Lower lobe of right lung (tissue), 2 donors: Measurements from ENCODE around the gene S100A8. TPM values are rescaled to one million over a fixed set of nuclear protein-coding genes. Genes with fewer than 3 reads are reported as not detected.

Source experiments
- ATAC-seq, 2 donors: fragments of 200-7000 bp; cut with Tn5 transposase; one replicate each; pipeline ENCODE4 v1.9.1; 2020 to 2022; ENCODE audit warnings: mild to moderate bottlenecking in 2 of 2, moderate library complexity in 2 of 2
- DNase-seq: peaks from one replicate; pipeline ENCODE4 v3.0.0-alpha.2; 2020
- H3K27ac ChIP-seq: fragments of 200-600 bp; one replicate; pipeline ENCODE4 v1.8.0; 2022
- H3K27me3 ChIP-seq: fragments of 200-600 bp; one replicate; pipeline ENCODE4 v1.8.0; 2022; ENCODE audit warnings: low read depth
- H3K36me3 ChIP-seq: fragments of 200-600 bp; one replicate; pipeline ENCODE4 v1.8.0; 2022; ENCODE audit warnings: mild to moderate bottlenecking
- H3K4me1 ChIP-seq: fragments of 200-600 bp; one replicate; pipeline ENCODE4 v1.8.0; 2022
- H3K4me3 ChIP-seq: fragments of 200-600 bp; one replicate; pipeline ENCODE4 v1.8.0; 2022; ENCODE audit warnings: mild to moderate bottlenecking
- H3K9me3 ChIP-seq: fragments of 200-600 bp; one replicate; pipeline ENCODE4 v1.8.0; 2022
- intact Hi-C: fragments of 100-400 bp; cut with DNase I; formaldehyde crosslinking; loops from one replicate; pipeline ENCODE4 v1.11.0; 2022
- total RNA-seq: library from RNA; stranded (reverse); fragmentation: NEBNext Ultra II Directional; extraction: Animal tissue kit (Norgen Biotek cat#: 25700); gene quantifications from one replicate; pipeline ENCODE4 v1.2.1, GENCODE V29; 2021
- TF ChIP-seq, protein P1 (sequence below): fragments of 200-600 bp; IDR thresholded peaks from one replicate; pipeline ENCODE4 v1.8.0; 2022; ENCODE audit warnings: antibody characterized with exemption, mild to moderate bottlenecking
- donor health status: DM: no; HTN: yes; CAD: no; lungs with severe emphysema.

Gene S100A8
- total RNA-seq, 1 donor from 2014 or later, result 622 TPM

DNA sequence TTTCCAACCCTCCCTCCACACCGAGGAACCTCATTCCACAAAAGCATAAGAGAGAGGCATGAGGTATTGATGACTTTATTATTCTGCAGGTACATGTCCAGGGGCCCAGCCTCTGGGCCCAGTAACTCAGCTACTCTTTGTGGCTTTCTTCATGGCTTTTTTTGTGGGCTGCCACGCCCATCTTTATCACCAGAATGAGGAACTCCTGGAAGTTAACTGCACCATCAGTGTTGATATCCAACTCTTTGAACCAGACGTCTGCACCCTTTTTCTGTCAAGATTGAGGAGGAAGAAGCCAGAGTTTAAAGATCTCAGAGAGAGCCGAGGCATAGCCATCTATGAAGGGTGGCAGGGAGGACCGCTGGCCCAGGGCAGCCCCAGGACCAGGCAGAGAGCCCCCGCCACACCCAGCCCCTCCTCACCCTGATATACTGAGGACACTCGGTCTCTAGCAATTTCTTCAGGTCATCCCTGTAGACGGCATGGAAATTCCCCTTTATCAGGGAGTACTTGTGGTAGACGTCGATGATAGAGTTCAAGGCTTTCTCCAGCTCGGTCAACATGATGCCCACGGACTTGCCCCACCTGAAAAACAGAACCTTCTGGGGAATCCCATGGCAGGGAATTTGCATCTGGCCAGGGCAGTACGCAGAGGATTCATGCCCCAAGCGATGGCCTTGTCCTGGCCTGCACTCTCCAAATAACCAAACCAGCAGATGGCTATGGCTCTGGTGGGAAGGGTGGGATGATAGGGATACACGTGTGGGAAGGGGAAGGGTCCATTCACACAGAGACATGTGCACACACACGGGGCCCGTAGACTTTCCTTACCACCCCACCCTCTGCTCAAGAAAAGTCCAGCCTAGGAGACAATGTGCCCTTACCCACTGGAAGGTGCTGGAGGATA lies 647 bp downstream of the S100A8 start:
- TF ChIP-seq, protein P1, sequence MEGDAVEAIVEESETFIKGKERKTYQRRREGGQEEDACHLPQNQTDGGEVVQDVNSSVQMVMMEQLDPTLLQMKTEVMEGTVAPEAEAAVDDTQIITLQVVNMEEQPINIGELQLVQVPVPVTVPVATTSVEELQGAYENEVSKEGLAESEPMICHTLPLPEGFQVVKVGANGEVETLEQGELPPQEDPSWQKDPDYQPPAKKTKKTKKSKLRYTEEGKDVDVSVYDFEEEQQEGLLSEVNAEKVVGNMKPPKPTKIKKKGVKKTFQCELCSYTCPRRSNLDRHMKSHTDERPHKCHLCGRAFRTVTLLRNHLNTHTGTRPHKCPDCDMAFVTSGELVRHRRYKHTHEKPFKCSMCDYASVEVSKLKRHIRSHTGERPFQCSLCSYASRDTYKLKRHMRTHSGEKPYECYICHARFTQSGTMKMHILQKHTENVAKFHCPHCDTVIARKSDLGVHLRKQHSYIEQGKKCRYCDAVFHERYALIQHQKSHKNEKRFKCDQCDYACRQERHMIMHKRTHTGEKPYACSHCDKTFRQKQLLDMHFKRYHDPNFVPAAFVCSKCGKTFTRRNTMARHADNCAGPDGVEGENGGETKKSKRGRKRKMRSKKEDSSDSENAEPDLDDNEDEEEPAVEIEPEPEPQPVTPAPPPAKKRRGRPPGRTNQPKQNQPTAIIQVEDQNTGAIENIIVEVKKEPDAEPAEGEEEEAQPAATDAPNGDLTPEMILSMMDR, result no peak
- ATAC-seq (peak in 1 of 2 donors; percentile 9), DNase-seq (no peak)
- Histone ChIP-seq H3K4me3 (peak overlapping the region; percentile 39), H3K4me1 (peaks cover 12% of the 10 kb centered on the region), H3K36me3 (no peaks in the 10 kb centered on the region), H3K27me3 (no peaks in the 10 kb centered on the region), H3K9me3 (no peaks in the 10 kb centered on the region), H3K27ac (peak overlapping the region; percentile 24)
- intact Hi-C loops, result no loop called here

DNA sequence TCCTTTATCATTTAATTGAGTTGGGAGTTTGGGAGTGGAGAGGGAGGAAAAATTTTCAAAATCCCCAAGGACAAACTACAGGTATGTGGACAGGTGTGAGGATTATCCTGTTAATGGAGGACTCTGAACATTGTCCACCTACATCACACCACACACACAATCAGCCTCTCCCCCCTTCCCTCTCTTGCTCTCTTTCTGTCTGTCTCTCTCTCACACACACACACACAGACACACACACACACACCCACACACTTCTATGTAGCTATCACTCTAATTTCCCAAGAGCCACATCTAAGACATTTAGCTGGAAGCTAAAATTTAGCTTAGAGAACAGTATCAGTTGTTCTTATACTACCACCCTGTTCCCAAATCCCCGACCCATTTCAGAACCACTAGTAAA lies 1.5 kb downstream of the S100A8 start:
- H3K36me3 ChIP-seq, result no peaks in the 10 kb centered on the region
- H3K27ac ChIP-seq, result no peak overlapping the region
- no peak overlapping the region for H3K4me3 ChIP-seq
- ATAC-seq, result no peak
- intact Hi-C loops, result no loop called here
- H3K27me3 ChIP-seq, result no peaks in the 10 kb centered on the region
- DNase-seq, result no peak
- TF ChIP-seq, protein P1, result no peak
- no peaks in the 10 kb centered on the region for H3K9me3 ChIP-seq
- peaks cover 15% of the 10 kb centered on the region for H3K4me1 ChIP-seq

DNA sequence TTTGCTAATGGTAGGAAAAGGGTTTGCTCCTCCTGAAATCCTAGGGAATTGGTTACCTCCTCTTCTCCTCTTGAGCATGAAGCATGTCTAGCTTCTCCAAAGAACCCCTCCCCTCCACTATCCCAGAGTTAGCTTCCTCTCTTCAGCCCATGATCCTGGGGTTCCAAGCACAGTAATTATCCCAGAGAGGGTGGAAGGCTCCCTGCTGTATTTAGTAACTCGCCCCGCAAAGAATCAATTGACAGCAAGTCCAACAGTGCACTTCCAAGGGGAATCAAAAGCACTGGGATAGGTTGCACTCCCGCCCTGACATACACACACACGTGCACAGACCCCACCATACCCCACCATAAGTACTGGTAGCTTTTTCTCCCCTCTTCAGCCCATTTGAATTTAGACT lies 3.1 kb downstream of the S100A8 start:
- intact Hi-C loops, result no loop called here
- Histone ChIP-seq H3K9me3 (no peaks in the 10 kb centered on the region), H3K4me3 (no peak overlapping the region), H3K36me3 (no peaks in the 10 kb centered on the region), H3K4me1 (peaks cover 15% of the 10 kb centered on the region), H3K27ac (no peak overlapping the region), H3K27me3 (no peaks in the 10 kb centered on the region)
- TF ChIP-seq, protein P1, result no peak
- no peak for ATAC-seq
- no peak for DNase-seq

DNA sequence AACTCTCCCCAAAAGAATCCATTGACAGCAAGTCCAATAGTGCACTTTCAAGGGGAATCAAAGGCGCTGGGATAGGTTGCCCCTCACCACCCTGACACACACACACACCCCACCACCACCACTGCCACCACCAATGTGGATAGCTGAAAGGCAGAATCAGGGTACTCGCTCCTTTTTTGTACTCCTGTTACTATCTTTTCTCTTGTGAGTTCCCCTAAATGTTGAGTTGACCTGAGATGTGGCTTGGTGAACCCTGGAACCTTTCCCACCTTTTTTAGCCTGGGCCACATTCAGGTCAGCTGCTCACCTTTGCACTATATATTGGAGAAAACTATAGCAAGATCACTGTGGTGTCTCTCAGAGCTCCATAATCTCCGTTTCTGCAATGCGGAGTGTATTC lies 3.9 kb downstream of the S100A8 start:
- H3K4me3 ChIP-seq, result no peak overlapping the region
- ATAC-seq, result no peak
- H3K27me3 ChIP-seq, result no peaks in the 10 kb centered on the region
- no peak for DNase-seq
- intact Hi-C loops, result no loop called here
- H3K4me1 ChIP-seq, result peaks cover 14% of the 10 kb centered on the region
- H3K36me3 ChIP-seq, result no peaks in the 10 kb centered on the region
- peak overlapping the region; percentile 38 for H3K27ac ChIP-seq
- peaks cover 4% of the 10 kb centered on the region for H3K9me3 ChIP-seq
- TF ChIP-seq, protein P1, result no peak

DNA sequence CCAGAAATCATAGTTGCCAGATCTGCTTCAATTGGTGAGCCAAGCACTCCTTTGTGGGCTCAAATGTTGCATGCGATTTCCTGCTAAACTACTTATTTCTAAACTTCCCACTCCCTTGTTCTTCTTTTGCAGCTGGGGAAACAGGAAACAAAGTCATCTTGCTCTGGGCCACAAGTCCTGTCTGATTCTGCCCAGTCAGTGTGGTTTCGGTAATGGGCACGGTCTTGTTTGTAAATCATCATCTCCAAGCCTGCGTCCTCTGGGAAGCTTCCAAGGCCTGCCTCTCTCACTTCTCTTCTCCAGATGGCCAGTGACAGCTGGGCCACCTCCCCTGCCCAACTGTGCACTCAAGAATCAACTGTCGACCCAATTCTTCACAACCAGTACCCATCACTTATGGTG lies 4.4 kb downstream of the S100A8 start:
- peak; percentile 63 for DNase-seq
- no peak overlapping the region for H3K4me3 ChIP-seq
- H3K9me3 ChIP-seq, result peaks cover 9% of the 10 kb centered on the region
- no peaks in the 10 kb centered on the region for H3K36me3 ChIP-seq
- peak overlapping the region; percentile 42 for H3K27ac ChIP-seq
- intact Hi-C loops, result no loop called here
- H3K27me3 ChIP-seq, result no peaks in the 10 kb centered on the region
- peak; percentile 69 to 82 for ATAC-seq
- TF ChIP-seq, protein P1, result no peak
- peaks cover 9% of the 10 kb centered on the region for H3K4me1 ChIP-seq
